ENCODE measurements around the gene ANAPC16. TPM values are rescaled to one million over a fixed set of nuclear protein-coding genes. Genes with fewer than 3 reads are reported as not detected.
"Not testable (repeated sequence)": the region's sequence is repeated elsewhere in the genome, so short reads cannot be mapped to it uniquely, and the experiment has no call there.

ANAPC16 gene
- total and polyA plus RNA-seq, 2 experiments from 2014 or later: 77.5 to 126 TPM

GRCh38 chr10:72221278-72221677, 5.5 kb downstream of the ANAPC16 start (continued):
- TF ChIP-seq REST (IDR thresholded peaks at IDR 0.05; ENCODE audit: unreplicated experiment): no peak

GRCh38 chr10:72223743-72224101, 7.9 kb downstream of the ANAPC16 start:
- H3K4me3 Mint-ChIP-seq: no peak overlapping the region
- Histone ChIP-seq H3K4me3 (no peak overlapping the region), H3K4me2 (no peak overlapping the region), H3K36me3 (ENCODE audit: insufficient read depth) (no peaks in the 10 kb centered on the region), H3K79me2 (replicated peaks; ENCODE audit: insufficient read depth) (peaks cover 72% of the 10 kb centered on the region), H3K27ac (ENCODE audit: low read depth) (no peak overlapping the region), H3K4me1 (ENCODE audit: insufficient read depth) (no peaks in the 10 kb centered on the region), H3K9me2 (ENCODE audit: insufficient read depth) (no peaks in the 10 kb centered on the region), H3K27me3 (ENCODE audit: insufficient read depth) (no peaks in the 10 kb centered on the region), H2AFZ (no peak overlapping the region), H4K20me1 (replicated peaks; ENCODE audit: insufficient read depth) (peaks cover 3% of the 10 kb centered on the region; the same call in 1 of the 2 replicates), H3F3A (replicated peaks; ENCODE audit: low read depth) (peaks cover 9% of the 10 kb centered on the region)
- peaks cover 19% of the 10 kb centered on the region; the same call in 2 of the 3 replicates for H3K36me3 Mint-ChIP-seq (ENCODE audit: low read depth)
- H3K9me3 Mint-ChIP-seq: no peaks in the 10 kb centered on the region
- ATAC-seq (no peak), DNase-seq (ENCODE audit: low spot score) (no peak)
- H3K27me3 Mint-ChIP-seq (ENCODE audit: insufficient read depth, low read depth, poor library complexity): no peaks in the 10 kb centered on the region
- TF ChIP-seq ETS1 (IDR thresholded peaks at IDR 0.05): no peak
- no peak for TF ChIP-seq ZNF462 (CRISPR knock-in tag; IDR thresholded peaks at IDR 0.05)
- TF ChIP-seq STAT1 (IDR thresholded peaks at IDR 0.05; ENCODE audit: unreplicated experiment): no peak
- peaks cover 10% of the 10 kb centered on the region; the same call in 2 of the 3 replicates for H3K4me1 Mint-ChIP-seq
- no peak overlapping the region for H3K27ac Mint-ChIP-seq

- Mint-ChIP-seq H3K36me3 (ENCODE audit: low read depth) (peaks cover 19% of the 10 kb centered on the region; the same call in 2 of the 3 replicates), H3K4me1 (peaks cover 12% of the 10 kb centered on the region; the same call in 2 of the 3 replicates)
- DNase-seq (ENCODE audit: low spot score); H3K27me3 Mint-ChIP-seq (ENCODE audit: insufficient read depth, low read depth, poor library complexity); ATAC-seq; H2AFZ ChIP-seq; H3K4me3 Mint-ChIP-seq; H3K4me3 ChIP-seq; H3K27ac Mint-ChIP-seq; H3K36me3 ChIP-seq (ENCODE audit: insufficient read depth); H3K27me3 ChIP-seq (ENCODE audit: insufficient read depth); H3K4me1 ChIP-seq (ENCODE audit: insufficient read depth); H4K20me1 ChIP-seq (replicated peaks; ENCODE audit: insufficient read depth); H3K27ac ChIP-seq (ENCODE audit: low read depth); H3K4me2 ChIP-seq; H3K9me2 ChIP-seq (ENCODE audit: insufficient read depth); H3K9me3 Mint-ChIP-seq; H3F3A ChIP-seq (replicated peaks; ENCODE audit: low read depth): not testable (repeated sequence)
- peaks cover 72% of the 10 kb centered on the region for H3K79me2 ChIP-seq (replicated peaks; ENCODE audit: insufficient read depth)
Observed at GRCh38 chr10:72224191-72224590, 8.4 kb downstream of the ANAPC16 start.

Data from GM23338 (cell line).